Mammary epithelial cell (primary cell): ENCODE data around the gene CELF2.

Experiments
- CTCF ChIP-seq, 2 donors: IDR thresholded peaks in 1 of 2; conservative IDR thresholded peaks in 1 of 2; 2 replicates each; pipeline ENCODE4 v1.5.1; 2011 to 2012; ENCODE audit warnings: inconsistent platforms in 2 of 2, low read length in 2 of 2, mild to moderate bottlenecking in 2 of 2, control low read depth in 1 of 2, low read depth in 1 of 2; ENCODE audit not compliant: insufficient read depth in 1 of 2; ENCODE audit errors: extremely low read depth in 1 of 2
- EZH2 ChIP-seq: IDR thresholded peaks from 2 replicates; pipeline ENCODE4 v1.6.1; 2012; ENCODE audit warnings: low read length, inconsistent platforms, borderline replicate concordance

GRCh38 chr10:11381023-11381422, 363.4 kb downstream of the CELF2 start:
- TF ChIP-seq CTCF (conservative IDR thresholded peaks at IDR 0.05 in 1 of 2, IDR thresholded peaks at IDR 0.05 in 1 of 2; ENCODE audit: extremely low read depth in 1 of 2, insufficient read depth in 1 of 2, low read depth in 1 of 2, low read length in 2 of 2): no peak
- no peak for TF ChIP-seq EZH2
